Endometrial microvascular endothelial cells (primary cell): ENCODE results near the gene NECTIN1. TPM values are rescaled to one million over a fixed set of nuclear protein-coding genes. Genes with fewer than 3 reads are reported as not detected.

Experiments used
- in situ Hi-C: cut with HindIII; loops from 2 replicates; pipeline ENCODE4 v1.10.0; 2017; ENCODE audit warnings: low sequenced_read_pairs, low pct_unique_long_range_greater_than_20kb; ENCODE audit errors: inconsistent ontology term
- total RNA-seq: library from RNA; depleted of rRNA; stranded (reverse); fragments of >200 nt; gene quantifications from one replicate; pipeline ENCODE4 v1.2.3, GENCODE V29; 2015; ENCODE audit errors: inconsistent ontology term

The NECTIN1 gene
- total RNA-seq, 1 donor from 2014 or later = 23.6 TPM

- in situ Hi-C loops = no loop called here
Observed at GRCh38 chr11:119664701-119665420, 64.1 kb downstream of the NECTIN1 start.

DNA sequence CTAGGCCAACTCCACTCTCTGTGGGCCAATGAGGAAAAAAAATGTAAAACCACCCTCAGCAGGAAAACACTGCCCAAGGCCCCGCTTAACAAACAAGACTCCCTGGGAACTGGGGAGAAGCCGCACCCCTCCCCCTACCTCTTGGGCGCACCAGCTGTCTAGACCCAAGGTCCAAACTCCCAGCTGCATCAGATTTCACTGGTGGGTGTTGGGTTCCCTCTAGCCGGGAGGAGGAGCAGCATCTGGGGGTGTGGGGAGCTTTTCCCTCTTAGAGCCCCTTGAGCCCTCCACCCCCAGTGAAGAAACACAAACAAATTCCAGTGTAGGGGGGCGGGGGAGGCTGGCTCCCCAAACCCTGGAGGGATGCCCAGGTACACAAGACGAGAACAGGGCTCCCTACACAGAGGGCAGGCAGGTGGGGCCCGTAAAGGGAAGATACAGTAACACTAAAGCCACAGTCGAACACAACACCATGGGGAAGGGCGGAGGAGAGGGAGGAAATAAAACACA, 64.9 kb downstream of the NECTIN1 start:
- in situ Hi-C loops = no loop called here

DNA sequence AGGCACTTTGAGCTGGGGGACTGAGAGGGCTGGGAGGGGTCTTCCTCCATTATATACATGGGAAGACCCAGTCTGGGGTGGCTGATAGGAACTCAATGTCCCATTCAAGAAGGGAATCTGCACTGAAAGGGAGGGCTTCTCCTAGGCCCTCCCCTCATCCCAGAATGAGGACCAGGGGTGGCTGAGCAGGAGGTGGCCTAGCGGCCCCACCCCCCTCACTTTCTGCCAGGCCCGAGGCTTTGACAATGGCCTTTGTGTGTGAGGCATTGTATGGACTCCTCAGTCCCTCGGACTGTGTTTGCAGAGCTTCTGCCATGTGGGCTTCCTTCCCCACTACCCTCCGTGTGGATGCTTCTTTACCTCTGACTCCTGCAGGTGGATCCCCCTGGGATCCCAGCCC, 65.7 kb downstream of the NECTIN1 start:
- in situ Hi-C loops = no loop called here

GRCh38 chr11:119661226-119661625, 67.8 kb downstream of the NECTIN1 start:
- in situ Hi-C loops = no loop called here

- in situ Hi-C loops = no loop called here
Observed at GRCh38 chr11:119659971-119660723, 68.9 kb downstream of the NECTIN1 start.

GRCh38 chr11:119652907-119653659, 75.9 kb downstream of the NECTIN1 start:
- in situ Hi-C loops = no loop called here

- in situ Hi-C loops = no loop called here
Observed at GRCh38 chr11:119651802-119652584, 77.0 kb downstream of the NECTIN1 start.

DNA sequence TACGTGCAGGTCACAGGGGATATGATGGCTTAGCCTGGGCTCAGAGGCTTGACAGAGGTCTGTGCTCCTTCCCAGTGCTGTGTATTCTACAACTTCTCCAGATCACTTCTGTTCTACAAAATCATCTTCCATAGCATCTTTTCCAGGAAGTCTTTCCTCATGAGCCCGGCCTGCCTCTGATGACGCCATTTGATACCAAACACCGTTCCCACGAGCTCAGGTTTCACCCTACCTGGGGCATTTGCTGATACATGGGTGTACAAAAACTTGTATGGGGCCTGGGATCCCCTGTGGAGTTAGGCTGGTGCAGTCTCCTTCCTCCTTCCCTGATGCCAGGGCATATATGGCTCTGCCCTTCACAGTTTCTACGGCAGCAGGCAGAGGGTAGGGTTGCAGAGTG, 78.7 kb downstream of the NECTIN1 start:
- in situ Hi-C loops = no loop called here

- in situ Hi-C loops = no loop called here
Observed at GRCh38 chr11:119647254-119647653, 81.7 kb downstream of the NECTIN1 start.

DNA sequence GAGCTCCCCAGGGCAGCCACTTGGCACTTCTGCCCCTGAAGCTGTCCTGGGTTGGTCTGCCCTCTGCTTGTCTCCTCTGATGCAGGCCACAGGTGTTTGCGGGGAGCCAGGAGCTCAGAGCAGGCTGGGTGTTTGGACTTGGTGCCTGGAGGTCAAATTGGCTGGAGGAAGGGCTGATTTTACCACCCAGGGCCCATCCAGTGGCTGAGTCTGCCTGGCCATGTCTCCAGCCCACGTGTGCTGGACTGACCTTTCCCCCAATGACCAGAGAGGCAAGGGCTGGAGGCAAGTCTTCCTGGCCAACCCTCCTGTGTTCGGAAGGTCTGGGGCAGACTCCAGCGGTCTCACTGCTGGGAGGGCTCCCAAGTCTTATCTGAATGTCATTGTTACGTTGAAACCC, 84.0 kb downstream of the NECTIN1 start:
- in situ Hi-C loops = no loop called here

- in situ Hi-C loops = no loop called here
Observed at GRCh38 chr11:119644502-119644901, 84.5 kb downstream of the NECTIN1 start.

- in situ Hi-C loops = no loop called here
Observed at GRCh38 chr11:119643876-119644225, 85.1 kb downstream of the NECTIN1 start.

GRCh38 chr11:119643212-119643875, 85.7 kb downstream of the NECTIN1 start:
- in situ Hi-C loops = no loop called here

DNA sequence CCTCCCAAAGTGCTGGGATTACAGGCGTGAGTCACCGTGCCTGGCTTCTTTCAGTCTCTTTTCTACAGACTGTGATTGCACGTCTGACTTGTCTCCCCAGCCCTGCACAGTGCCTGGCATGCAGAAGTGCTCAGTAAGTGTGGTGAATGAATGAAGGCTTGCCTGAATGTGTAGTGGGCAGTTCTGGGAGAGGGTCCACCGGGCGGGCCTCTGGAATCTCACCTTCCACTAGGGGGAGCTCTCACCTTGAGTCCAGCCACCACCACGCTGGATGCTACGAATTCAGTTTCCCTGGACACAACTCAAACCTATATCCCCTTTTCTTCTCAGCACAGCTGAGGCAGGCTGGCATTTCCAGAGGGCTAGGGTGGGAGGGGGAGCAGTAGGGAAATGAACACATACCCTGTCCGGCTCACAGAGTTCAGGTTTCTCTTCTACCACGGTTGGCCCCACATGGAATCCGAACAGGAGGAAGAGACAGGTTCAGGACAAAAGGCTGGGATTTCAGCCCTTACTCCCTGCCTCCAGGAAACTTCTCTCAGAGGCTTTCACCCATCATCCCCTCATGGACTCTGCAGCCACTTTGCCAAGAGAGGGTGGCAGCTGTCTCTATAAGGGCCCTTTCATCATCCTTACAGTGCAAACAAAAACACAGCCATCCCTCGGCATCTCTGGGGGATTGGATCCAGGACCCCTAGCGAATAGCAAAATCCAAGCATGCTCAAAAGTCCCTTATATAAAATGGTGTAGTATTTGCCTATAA, 86.8 kb downstream of the NECTIN1 start:
- in situ Hi-C loops = no loop called here

GRCh38 chr11:119640541-119640940, 88.5 kb downstream of the NECTIN1 start:
- in situ Hi-C loops = no loop called here

DNA sequence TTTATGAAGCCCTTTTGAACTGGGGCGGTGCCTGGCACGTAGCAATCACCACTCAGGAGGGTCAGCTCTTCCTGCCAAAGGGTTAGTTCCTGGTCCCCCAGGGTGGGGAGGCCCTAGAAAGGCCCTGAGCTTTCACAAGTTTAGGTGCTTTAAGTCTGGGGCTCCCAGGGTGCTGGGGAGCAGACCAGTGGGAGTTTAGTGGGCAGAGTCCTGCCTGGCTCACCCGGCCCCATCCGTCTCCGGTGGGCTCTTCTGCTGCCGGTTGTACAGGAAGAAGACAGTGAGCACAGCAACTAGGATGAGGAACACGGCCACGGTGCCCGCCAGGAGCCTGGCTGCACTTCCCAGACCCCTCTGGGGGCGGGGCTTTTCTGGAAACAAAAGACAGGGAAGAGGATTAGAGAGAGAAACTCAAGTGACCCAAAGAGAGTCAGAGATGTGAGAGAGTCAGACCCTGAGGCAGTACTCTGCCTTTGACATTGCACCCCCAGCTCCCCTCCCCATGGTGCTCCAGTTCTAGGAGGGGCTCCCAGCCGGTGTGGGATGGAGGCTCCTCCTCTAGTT, 89.3 kb downstream of the NECTIN1 start:
- in situ Hi-C loops = no loop called here

DNA sequence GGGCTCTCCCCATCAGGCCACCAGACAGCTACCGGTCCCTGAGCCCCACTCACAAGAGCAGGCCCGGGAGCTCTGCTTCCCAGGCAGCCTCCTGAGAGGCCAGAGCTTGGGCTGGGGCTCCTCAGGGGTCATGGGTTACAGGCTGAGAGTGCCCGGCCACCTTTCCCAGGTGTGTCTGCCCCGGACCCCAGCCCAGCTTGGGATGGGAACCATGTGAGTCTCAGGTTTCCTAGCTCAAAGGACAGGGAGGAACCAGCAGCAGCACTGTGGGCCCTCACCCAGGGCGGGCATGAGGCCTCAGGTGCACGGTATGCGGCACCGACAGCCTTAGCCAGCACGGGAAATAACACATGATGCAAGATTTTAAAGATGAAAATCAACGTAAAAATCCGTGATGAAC, 90.1 kb downstream of the NECTIN1 start:
- in situ Hi-C loops = no loop called here
